Measurements from ENCODE around the gene PPP2CA. TPM values are rescaled to one million over a fixed set of nuclear protein-coding genes. Genes with fewer than 3 reads are reported as not detected.

PPP2CA gene
- total and polyA plus RNA-seq, 10 of the 15 experiments (the other 5 are each of a cell fraction or from before 2014, with no cell fraction given) = 18.6 to 385 (median 134) TPM

DNA sequence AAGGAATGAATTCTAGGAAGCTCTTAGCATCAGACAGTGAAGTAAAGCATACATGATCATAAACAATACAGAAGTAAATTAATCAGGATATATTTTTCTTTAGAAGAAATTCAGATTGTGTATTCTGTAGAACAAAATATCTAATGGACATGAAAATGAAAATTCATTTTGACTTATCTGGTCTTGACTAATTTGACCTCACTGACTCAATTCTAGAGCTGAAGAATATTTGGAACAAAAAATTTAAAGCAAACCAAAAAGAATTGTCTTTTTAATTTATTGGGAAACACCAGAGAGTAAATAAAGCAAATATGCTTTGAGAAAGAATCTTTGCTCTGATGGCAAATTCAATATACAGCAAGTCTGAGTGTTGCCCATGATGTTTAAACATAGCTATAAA is 2.8 kb upstream of the PPP2CA start (continued):
- TF ChIP-seq RUNX3 (IDR thresholded peaks at IDR 0.05; ENCODE audit: low read length) = peak; percentile 62; the same call in 1 of the 2 replicates
- no peak for TF ChIP-seq FOS (IDR thresholded peaks at IDR 0.05; ENCODE audit: borderline replicate concordance, extremely low read depth, insufficient read length)

DNA sequence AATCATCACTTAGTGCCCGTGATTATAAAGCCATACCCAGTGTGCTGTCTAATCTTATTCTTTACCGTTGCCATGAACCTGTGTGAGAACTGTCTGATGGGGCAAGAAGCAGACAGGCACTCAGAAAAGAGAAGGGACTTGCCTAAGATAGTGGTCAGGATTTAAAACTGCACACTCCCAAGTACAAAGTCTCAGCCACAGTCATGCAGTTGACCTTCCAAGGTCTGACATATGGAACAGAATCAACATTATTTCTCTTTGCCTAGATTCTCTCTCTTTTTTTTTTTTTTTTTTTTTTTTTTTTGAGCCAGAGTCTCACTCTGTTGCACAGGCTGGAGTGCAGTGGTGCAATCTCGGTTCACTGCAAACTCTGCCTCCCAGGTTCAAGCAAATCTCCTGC is 1.9 kb upstream of the PPP2CA start:
- ATAC-seq = no peak
- POLR2A ChIA-PET = interaction anchor here (0.6 to 3.6 kb wide), 3 partner anchors 13 to 56 kb away, joined by 4 to 35 read pairs (median 5); no protein-coding TSS in a partner anchor
- TF ChIP-seq TBL1XR1 (IDR thresholded peaks at IDR 0.05; ENCODE audit: low read depth, low read length) (no peak), POLR2AphosphoS2 (IDR thresholded peaks at IDR 0.05; ENCODE audit: low read depth, low read length) (no peak), HDAC6 (IDR thresholded peaks at IDR 0.05; ENCODE audit: unreplicated experiment) (no peak), RUNX3 (IDR thresholded peaks at IDR 0.05; ENCODE audit: low read length) (no peak), SUZ12 (IDR thresholded peaks at IDR 0.05; ENCODE audit: unreplicated experiment) (no peak), ZSCAN29 (IDR thresholded peaks at IDR 0.05) (no peak)
- TF ChIP-seq, protein P1, sequence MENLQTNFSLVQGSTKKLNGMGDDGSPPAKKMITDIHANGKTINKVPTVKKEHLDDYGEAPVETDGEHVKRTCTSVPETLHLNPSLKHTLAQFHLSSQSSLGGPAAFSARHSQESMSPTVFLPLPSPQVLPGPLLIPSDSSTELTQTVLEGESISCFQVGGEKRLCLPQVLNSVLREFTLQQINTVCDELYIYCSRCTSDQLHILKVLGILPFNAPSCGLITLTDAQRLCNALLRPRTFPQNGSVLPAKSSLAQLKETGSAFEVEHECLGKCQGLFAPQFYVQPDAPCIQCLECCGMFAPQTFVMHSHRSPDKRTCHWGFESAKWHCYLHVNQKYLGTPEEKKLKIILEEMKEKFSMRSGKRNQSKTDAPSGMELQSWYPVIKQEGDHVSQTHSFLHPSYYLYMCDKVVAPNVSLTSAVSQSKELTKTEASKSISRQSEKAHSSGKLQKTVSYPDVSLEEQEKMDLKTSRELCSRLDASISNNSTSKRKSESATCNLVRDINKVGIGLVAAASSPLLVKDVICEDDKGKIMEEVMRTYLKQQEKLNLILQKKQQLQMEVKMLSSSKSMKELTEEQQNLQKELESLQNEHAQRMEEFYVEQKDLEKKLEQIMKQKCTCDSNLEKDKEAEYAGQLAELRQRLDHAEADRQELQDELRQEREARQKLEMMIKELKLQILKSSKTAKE (IDR thresholded peaks at IDR 0.05; ENCODE audit: low read depth, poor library complexity, severe bottlenecking) = no peak
- TF ChIP-seq, protein P2, sequence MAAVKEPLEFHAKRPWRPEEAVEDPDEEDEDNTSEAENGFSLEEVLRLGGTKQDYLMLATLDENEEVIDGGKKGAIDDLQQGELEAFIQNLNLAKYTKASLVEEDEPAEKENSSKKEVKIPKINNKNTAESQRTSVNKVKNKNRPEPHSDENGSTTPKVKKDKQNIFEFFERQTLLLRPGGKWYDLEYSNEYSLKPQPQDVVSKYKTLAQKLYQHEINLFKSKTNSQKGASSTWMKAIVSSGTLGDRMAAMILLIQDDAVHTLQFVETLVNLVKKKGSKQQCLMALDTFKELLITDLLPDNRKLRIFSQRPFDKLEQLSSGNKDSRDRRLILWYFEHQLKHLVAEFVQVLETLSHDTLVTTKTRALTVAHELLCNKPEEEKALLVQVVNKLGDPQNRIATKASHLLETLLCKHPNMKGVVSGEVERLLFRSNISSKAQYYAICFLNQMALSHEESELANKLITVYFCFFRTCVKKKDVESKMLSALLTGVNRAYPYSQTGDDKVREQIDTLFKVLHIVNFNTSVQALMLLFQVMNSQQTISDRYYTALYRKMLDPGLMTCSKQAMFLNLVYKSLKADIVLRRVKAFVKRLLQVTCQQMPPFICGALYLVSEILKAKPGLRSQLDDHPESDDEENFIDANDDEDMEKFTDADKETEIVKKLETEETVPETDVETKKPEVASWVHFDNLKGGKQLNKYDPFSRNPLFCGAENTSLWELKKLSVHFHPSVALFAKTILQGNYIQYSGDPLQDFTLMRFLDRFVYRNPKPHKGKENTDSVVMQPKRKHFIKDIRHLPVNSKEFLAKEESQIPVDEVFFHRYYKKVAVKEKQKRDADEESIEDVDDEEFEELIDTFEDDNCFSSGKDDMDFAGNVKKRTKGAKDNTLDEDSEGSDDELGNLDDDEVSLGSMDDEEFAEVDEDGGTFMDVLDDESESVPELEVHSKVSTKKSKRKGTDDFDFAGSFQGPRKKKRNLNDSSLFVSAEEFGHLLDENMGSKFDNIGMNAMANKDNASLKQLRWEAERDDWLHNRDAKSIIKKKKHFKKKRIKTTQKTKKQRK (IDR thresholded peaks at IDR 0.05; ENCODE audit: low read depth, low read length) = no peak
- TF ChIP-seq, protein P3, sequence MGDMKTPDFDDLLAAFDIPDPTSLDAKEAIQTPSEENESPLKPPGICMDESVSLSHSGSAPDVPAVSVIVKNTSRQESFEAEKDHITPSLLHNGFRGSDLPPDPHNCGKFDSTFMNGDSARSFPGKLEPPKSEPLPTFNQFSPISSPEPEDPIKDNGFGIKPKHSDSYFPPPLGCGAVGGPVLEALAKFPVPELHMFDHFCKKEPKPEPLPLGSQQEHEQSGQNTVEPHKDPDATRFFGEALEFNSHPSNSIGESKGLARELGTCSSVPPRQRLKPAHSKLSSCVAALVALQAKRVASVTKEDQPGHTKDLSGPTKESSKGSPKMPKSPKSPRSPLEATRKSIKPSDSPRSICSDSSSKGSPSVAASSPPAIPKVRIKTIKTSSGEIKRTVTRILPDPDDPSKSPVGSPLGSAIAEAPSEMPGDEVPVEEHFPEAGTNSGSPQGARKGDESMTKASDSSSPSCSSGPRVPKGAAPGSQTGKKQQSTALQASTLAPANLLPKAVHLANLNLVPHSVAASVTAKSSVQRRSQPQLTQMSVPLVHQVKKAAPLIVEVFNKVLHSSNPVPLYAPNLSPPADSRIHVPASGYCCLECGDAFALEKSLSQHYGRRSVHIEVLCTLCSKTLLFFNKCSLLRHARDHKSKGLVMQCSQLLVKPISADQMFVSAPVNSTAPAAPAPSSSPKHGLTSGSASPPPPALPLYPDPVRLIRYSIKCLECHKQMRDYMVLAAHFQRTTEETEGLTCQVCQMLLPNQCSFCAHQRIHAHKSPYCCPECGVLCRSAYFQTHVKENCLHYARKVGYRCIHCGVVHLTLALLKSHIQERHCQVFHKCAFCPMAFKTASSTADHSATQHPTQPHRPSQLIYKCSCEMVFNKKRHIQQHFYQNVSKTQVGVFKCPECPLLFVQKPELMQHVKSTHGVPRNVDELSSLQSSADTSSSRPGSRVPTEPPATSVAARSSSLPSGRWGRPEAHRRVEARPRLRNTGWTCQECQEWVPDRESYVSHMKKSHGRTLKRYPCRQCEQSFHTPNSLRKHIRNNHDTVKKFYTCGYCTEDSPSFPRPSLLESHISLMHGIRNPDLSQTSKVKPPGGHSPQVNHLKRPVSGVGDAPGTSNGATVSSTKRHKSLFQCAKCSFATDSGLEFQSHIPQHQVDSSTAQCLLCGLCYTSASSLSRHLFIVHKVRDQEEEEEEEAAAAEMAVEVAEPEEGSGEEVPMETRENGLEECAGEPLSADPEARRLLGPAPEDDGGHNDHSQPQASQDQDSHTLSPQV (IDR thresholded peaks at IDR 0.05) = no peak
- TF ChIP-seq, protein P4, sequence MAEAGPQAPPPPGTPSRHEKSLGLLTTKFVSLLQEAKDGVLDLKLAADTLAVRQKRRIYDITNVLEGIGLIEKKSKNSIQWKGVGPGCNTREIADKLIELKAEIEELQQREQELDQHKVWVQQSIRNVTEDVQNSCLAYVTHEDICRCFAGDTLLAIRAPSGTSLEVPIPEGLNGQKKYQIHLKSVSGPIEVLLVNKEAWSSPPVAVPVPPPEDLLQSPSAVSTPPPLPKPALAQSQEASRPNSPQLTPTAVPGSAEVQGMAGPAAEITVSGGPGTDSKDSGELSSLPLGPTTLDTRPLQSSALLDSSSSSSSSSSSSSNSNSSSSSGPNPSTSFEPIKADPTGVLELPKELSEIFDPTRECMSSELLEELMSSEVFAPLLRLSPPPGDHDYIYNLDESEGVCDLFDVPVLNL (IDR thresholded peaks at IDR 0.05; ENCODE audit: low read depth, low read length) = no peak

More for the DNA sequence above, 1.9 kb upstream of the PPP2CA start:
- CTCF ChIA-PET = interaction anchor here (1.3 to 1.9 kb wide), 5 partner anchors 13 to 188 kb away, joined by 4 to 7 read pairs (median 5); no protein-coding TSS in a partner anchor
- BruUV-seq (replicated peaks) = no TSS peak
- H3K79me2 ChIP-seq (ENCODE audit: control insufficient read depth, insufficient read depth, low read length) = peaks cover 45% of the 10 kb centered on the region
- H3K27me3 ChIP-seq (replicated peaks in 1 of 2; ENCODE audit: control insufficient read depth in 2 of 2, insufficient read depth in 2 of 2, low read length in 1 of 2) = no peaks in the 10 kb centered on the region
- no peak overlapping the region for H3K4me3 ChIP-seq
- H3K4me1 ChIP-seq (ENCODE audit: control insufficient read depth, insufficient read depth, low read length) = peaks cover 11% of the 10 kb centered on the region
- no peak overlapping the region for H3K27ac ChIP-seq (ENCODE audit: control insufficient read depth, insufficient read depth)
- no peaks in the 10 kb centered on the region for H3K9me3 ChIP-seq (replicated peaks; ENCODE audit: control insufficient read depth, insufficient read depth, low read length)
- DNase-seq (ENCODE audit: low read depth, low spot score) (no peak), FAIRE-seq (no peak)
- SMC1A ChIA-PET (ENCODE audit: uncharacterized antibody, unreplicated experiment) = interaction anchor here (0.5 to 1.9 kb wide), 6 partner anchors 8 to 159 kb away, joined by 3 to 5 read pairs (median 3); no protein-coding TSS in a partner anchor
- H2AFZ ChIP-seq (ENCODE audit: control insufficient read depth, low read depth, low read length) = no peak overlapping the region
- H3K36me3 ChIP-seq (ENCODE audit: control insufficient read depth in 2 of 2, insufficient read depth in 2 of 2, low read length in 1 of 2) = no peaks in the 10 kb centered on the region
- H3K4me2 ChIP-seq (ENCODE audit: control insufficient read depth, insufficient read depth) = 0 out of 2 replicates have a peak overlapping the region, but pooled peaks have one; percentile 97
- no peak overlapping the region for H3K9ac ChIP-seq (ENCODE audit: control insufficient read depth, insufficient read depth, low read length)
- 96% methylated on average over 2 of the region's 3 CpGs for WGBS (ENCODE audit: insufficient coverage, insufficient replicate concordance, low lambda C conversion rate, missing lambda C conversion rate)
- H4K20me1 ChIP-seq (ENCODE audit: control insufficient read depth, insufficient read depth) = no peaks in the 10 kb centered on the region
- in situ Hi-C loops (cut with MboI) = no loop called here
- intact Hi-C loops (cut with micrococcal nuclease; ENCODE audit: unreplicated experiment) = loop anchor here (10.0 kb wide), 1 partner anchor 507 kb away; the partner anchor contains the start of gene CAMLG
- RAD21 ChIA-PET (ENCODE audit: unreplicated experiment) = interaction anchor here (1.5 kb wide), 1 partner anchor 359 kb away, joined by 4 read pairs; no protein-coding TSS in a partner anchor

All from GM12878 (cell line).